ENCODE data around the gene JHY. TPM values are rescaled to one million over a fixed set of nuclear protein-coding genes. Genes with fewer than 3 reads are reported as not detected.

Gene JHY
- total and polyA plus RNA-seq, 2 of the 8 experiments (the other 6 are each of a cell fraction or from before 2014, with no cell fraction given), result 0.29 to 0.91 TPM

GRCh38 chr11:122852074-122852795 is 30.3 kb upstream of the JHY start (continued):
- TF ChIP-seq RNF2 (IDR thresholded peaks at IDR 0.05; ENCODE audit: borderline replicate concordance, low read depth, low read length, missing control alignments, poor library complexity, severe bottlenecking), result no peak
- no peak for TF ChIP-seq JUND (IDR thresholded peaks at IDR 0.05; ENCODE audit: low read length)
- no peak for TF ChIP-seq HDAC6 (IDR thresholded peaks at IDR 0.05; ENCODE audit: low read depth, low read length)
- TF ChIP-seq CBX8 (IDR thresholded peaks at IDR 0.05; ENCODE audit: borderline replicate concordance, low read depth, low read length), result no peak

All from H1 (cell line).